ENCODE measurements around the gene CALCR.
"Not testable (repeated sequence)": the region's sequence is repeated elsewhere in the genome, so short reads cannot be mapped to it uniquely, and the experiment has no call there.

The CALCR gene

GRCh38 chr7:93559639-93560491 is 14.7 kb downstream of the CALCR start:
- no peak for DNase-seq (ENCODE audit: low read depth)

- no peak for DNase-seq (ENCODE audit: low read depth)
Observed at GRCh38 chr7:93558705-93559614, 15.6 kb downstream of the CALCR start.

- DNase-seq (ENCODE audit: low read depth), result no peak
Observed at GRCh38 chr7:93551931-93552330, 22.6 kb downstream of the CALCR start.

- DNase-seq (ENCODE audit: low read depth), result no peak
Observed at GRCh38 chr7:93551063-93551895, 23.2 kb downstream of the CALCR start.

- DNase-seq (ENCODE audit: low read depth), result no peak
Observed at GRCh38 chr7:93547716-93548115, 26.8 kb downstream of the CALCR start.

- DNase-seq (ENCODE audit: low read depth), result no peak
Observed at GRCh38 chr7:93544691-93545090, 29.8 kb downstream of the CALCR start.

GRCh38 chr7:93538061-93538460 is 36.5 kb downstream of the CALCR start:
- DNase-seq (ENCODE audit: low read depth), result no peak

GRCh38 chr7:93535616-93536015 is 38.9 kb downstream of the CALCR start:
- DNase-seq (ENCODE audit: low read depth), result no peak

- no peak for DNase-seq (ENCODE audit: low read depth)
Observed at GRCh38 chr7:93530701-93531100, 43.8 kb downstream of the CALCR start.

- DNase-seq (ENCODE audit: low read depth), result no peak
Observed at GRCh38 chr7:93516834-93517233, 57.7 kb downstream of the CALCR start.

GRCh38 chr7:93515144-93515543 is 59.4 kb downstream of the CALCR start:
- no peak for DNase-seq (ENCODE audit: low read depth)

GRCh38 chr7:93509303-93509702 is 65.2 kb downstream of the CALCR start:
- no peak for DNase-seq (ENCODE audit: low read depth)

- DNase-seq (ENCODE audit: low read depth), result no peak
Observed at GRCh38 chr7:93503088-93503487, 71.4 kb downstream of the CALCR start.

GRCh38 chr7:93491860-93492259 is 82.7 kb downstream of the CALCR start:
- DNase-seq (ENCODE audit: low read depth), result not testable (repeated sequence)

GRCh38 chr7:93476491-93477344 is 97.8 kb downstream of the CALCR start:
- no peak for DNase-seq (ENCODE audit: low read depth)

- DNase-seq (ENCODE audit: low read depth), result no peak
Observed at GRCh38 chr7:93475811-93476210, 98.7 kb downstream of the CALCR start.

- DNase-seq (ENCODE audit: low read depth), result no peak
Observed at GRCh38 chr7:93471456-93471855, 103.1 kb downstream of the CALCR start.

- no peak for DNase-seq (ENCODE audit: low read depth)
Observed at GRCh38 chr7:93463764-93464163, 110.8 kb downstream of the CALCR start.

- no peak for DNase-seq (ENCODE audit: low read depth)
Observed at GRCh38 chr7:93461350-93461749, 113.2 kb downstream of the CALCR start.

- no peak for DNase-seq (ENCODE audit: low read depth)
Observed at GRCh38 chr7:93453262-93453661, 121.3 kb downstream of the CALCR start.

GRCh38 chr7:93448176-93448575 is 126.3 kb downstream of the CALCR start:
- DNase-seq (ENCODE audit: low read depth), result no peak
